GM10248 (cell line): ENCODE measurements around the gene GPR39.

Experiments
- CTCF ChIA-PET: fragments of 300-600 bp; sonication (Branson Sonifier 250); formaldehyde crosslinking; extraction: SDS; loops from one replicate; lab custom pipeline; 2021; ENCODE audit warnings: antibody characterized with exemption; lab: Yijun Ruan, JAX
- POLR2A ChIA-PET: fragments of 350-650 bp; sonication (Branson Sonifier 250); formaldehyde crosslinking; extraction: SDS; loops from one replicate; lab custom pipeline; 2020; ENCODE audit warnings: antibody characterized with exemption; lab: Yijun Ruan, JAX
- DNase-seq: peaks from one replicate; pipeline ENCODE4 v3.0.0; 2012; ENCODE audit errors: extremely low spot score
- TF ChIP-seq, protein P1 (sequence below): IDR thresholded peaks from 2 replicates; pipeline ENCODE4 v1.5.1; 2012; ENCODE audit warnings: mild to moderate bottlenecking, low read depth; ENCODE audit errors: extremely low read depth, missing control alignments, control extremely low read depth

Gene GPR39

DNA sequence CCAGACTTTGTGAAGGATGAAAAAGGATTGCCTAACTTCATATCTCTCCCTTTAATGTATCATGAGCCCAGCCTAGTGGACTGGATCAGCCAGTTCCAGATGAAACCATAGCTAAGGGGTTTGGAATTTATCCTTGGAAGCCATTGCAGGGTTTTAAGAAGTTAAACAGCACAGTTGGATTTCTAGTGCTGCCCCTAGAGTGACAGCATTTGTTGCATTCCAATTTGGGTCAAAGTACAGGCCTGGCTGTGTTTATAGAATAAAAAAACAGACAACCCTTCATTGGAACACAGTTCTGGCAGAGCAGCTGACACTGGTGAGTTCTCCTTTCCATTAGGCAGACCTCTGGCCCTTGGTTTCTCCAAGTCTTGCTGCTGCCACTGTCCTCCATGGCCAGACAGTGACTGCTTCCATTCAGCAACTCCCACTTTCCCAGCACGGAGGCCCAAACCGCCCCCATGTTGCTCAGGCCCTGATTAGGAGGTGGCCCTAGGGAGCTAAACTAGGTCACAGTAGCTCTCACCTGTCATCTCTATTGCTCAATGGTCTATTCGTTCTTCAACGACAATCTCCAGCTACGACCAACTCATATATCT is 8.0 kb downstream of the GPR39 start:
- ChIA-PET CTCF (interaction anchor here (1.3 kb wide), 1 partner anchor 13 kb away, joined by 4 read pairs; no protein-coding TSS in a partner anchor), POLR2A (no interaction called here)
- TF ChIP-seq, protein P1, sequence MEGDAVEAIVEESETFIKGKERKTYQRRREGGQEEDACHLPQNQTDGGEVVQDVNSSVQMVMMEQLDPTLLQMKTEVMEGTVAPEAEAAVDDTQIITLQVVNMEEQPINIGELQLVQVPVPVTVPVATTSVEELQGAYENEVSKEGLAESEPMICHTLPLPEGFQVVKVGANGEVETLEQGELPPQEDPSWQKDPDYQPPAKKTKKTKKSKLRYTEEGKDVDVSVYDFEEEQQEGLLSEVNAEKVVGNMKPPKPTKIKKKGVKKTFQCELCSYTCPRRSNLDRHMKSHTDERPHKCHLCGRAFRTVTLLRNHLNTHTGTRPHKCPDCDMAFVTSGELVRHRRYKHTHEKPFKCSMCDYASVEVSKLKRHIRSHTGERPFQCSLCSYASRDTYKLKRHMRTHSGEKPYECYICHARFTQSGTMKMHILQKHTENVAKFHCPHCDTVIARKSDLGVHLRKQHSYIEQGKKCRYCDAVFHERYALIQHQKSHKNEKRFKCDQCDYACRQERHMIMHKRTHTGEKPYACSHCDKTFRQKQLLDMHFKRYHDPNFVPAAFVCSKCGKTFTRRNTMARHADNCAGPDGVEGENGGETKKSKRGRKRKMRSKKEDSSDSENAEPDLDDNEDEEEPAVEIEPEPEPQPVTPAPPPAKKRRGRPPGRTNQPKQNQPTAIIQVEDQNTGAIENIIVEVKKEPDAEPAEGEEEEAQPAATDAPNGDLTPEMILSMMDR: no peak
- no peak for DNase-seq

DNA sequence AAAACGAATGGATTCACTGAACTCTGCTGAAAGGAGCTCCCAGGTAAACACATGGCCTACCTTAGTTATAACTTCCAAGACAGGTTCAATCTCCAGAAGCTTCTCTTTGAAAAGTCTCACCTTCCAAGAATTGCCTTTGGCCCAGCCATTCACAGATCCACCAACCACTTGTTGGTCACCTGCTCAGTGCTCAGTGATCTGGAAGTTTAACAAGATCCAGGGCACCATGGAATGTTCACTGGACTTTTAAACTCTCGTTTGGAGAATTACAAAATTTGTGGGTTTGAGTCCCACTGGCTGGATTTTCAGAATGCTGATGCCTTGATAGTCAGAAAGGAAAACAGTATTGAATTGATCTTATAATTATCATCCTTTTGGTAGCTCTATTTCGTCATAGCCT is 9.4 kb downstream of the GPR39 start:
- TF ChIP-seq, protein P1: no peak
- POLR2A ChIA-PET: no interaction called here

DNA sequence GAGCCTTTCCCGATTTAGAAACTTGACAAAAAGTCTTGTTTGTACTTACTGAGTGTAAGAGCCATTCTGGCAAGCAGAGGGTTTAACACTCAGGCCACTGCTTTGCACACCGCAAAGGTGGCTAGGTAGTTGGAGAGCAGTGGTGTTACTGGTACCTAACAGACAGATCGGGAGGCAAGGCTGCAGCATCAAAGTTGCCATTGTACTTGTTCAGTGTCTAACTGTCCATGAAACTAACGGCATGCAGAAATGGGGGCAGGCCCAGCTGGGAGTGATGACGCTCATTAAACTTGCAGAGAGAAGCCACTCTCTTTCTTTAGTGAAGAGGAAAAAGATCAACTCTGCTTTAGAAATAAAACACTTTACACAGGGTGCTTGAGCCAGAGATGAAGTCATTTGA is 10.1 kb downstream of the GPR39 start:
- ChIA-PET CTCF (no interaction called here), POLR2A (no interaction called here)
- TF ChIP-seq, protein P1: no peak
- DNase-seq: no peak

More for the DNA sequence above, 9.4 kb downstream of the GPR39 start:
- DNase-seq: no peak
- CTCF ChIA-PET: no interaction called here

DNA sequence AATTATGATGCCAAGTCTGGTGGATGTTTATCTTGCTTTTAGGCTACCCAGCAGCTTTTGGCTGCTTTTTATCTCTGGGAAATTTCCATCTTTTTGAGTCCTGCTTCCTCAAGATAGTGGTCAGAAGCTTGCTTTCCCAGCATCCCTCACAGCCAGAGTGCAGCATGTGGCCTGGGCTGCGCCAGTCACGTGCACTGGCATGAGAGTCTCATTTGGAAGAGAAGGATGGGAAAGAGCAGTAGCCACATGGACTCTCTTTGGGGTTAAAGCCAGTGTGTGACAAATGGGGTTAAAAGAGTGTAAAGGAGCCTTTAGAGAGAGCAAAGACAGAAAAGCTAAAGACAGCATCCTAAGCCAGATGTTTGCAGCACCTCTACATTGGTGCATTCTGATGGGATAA is 12.7 kb downstream of the GPR39 start:
- ChIA-PET CTCF (interaction anchor here (1.1 kb wide), 1 partner anchor 19 kb away, joined by 3 read pairs; no protein-coding TSS in a partner anchor), POLR2A (no interaction called here)
- no peak for DNase-seq
- TF ChIP-seq, protein P1: no peak

DNA sequence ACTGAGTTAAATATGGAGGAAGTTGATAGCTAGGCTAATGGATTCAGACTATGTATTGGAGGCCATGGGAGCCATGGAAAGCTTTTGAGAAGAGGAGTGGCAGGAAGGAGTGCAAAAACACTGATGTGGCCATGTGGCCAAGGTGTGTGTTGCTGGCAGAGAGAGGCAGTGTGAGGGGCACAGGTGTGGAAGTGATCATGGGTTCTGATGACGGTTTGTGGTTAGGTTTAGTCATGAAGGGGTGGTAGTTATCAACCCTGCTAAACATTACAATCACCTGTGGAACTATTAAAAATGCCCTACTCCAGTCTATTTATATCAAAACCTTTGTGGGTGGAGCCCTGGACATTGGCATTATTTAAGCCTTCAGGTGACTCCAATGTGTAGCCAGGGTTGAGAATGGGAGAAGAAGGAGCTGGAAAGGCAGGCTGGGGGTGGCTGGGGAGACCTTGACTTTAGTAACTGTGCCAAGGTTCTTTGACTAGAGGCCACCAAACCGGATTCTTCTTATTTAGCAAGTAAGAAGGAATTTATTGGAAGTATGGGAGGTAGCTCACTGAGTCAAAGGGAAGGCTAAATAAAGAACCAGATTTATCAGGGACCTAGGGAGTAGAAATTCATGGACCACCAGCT is 13.5 kb downstream of the GPR39 start:
- ChIA-PET CTCF (interaction anchor here (1.1 kb wide), 1 partner anchor 19 kb away, joined by 3 read pairs; no protein-coding TSS in a partner anchor), POLR2A (no interaction called here)
- TF ChIP-seq, protein P1: no peak
- no peak for DNase-seq

DNA sequence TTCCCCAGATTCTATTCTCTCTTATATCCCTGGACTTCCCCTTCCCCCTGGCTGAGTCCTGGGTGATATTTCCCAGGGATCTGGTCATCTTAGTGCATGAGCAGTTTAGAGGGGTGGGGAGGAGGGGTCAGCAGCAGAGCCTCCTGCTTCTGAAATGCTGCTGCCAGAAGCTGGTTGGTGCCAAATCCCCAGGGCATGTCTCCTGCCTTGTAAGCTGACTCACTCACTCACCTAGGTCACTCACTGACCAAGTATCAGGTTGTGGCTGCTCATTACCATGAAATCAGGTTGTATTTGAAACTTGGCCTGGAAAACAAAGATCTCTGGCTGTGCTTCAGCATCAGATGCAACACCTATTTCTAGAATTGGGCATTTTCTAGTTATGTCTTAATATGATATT is 14.3 kb downstream of the GPR39 start:
- POLR2A ChIA-PET: no interaction called here
- CTCF ChIA-PET: no interaction called here
- TF ChIP-seq, protein P1: no peak
- no peak for DNase-seq
